ENCODE results near the gene P2RY8.
"Not testable (repeated sequence)": the region's sequence is repeated elsewhere in the genome, so short reads cannot be mapped to it uniquely, and the experiment has no call there.

P2RY8 gene

GRCh38 chrX:1451251-1451660 is 85.7 kb downstream of the P2RY8 start:
- TF ChIP-seq CTCF (IDR thresholded peaks at IDR 0.05; ENCODE audit: control insufficient read depth, extremely low read depth, insufficient read depth): no peak
- H3K4me3 ChIP-seq (ENCODE audit: low read depth, low read length): peak overlapping the region; percentile 98
- no peak for DNase-seq (ENCODE audit: low read depth)

DNA sequence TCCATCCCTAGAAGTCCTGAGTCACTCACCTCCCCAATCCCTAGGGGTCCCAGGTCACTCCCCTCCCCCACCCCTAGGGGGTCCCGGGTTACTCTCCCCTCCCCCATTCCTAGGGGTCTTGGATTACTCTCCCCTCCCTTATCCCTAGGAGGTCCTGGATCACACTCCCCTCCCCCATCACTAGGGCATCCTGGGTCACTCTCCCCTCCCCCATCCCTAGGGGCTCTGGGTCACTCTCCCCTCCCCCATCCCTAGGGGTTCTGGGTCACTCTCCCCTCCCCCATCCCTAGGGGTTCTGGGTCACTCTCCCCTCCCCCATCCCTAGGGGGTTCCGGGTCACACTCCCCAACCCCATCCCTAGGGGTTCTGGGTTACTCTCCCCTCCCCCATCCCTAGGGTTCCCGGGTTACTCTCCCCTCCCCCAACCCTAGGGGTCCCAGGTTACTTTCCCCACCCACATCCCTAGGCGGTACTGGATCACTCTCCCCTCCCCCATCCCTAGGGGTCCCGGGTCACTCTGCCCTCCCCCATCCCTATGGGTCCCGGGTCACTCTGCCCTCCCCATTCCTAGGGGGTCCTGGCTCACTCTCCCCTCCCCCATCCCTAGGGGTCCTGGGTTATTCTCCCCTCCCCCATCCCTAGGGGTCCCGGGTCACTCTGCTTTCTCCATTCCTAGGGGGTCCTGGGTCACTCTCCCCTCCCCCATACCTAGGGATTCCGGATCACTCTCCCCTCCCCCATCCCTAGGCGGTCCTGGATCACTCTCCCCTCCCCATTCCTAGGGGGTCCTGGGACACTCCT is 86.4 kb downstream of the P2RY8 start:
- H3K4me3 ChIP-seq (ENCODE audit: low read depth, low read length): no peak overlapping the region
- DNase-seq (ENCODE audit: low read depth): no peak
- no peak for TF ChIP-seq CTCF (IDR thresholded peaks at IDR 0.05; ENCODE audit: control insufficient read depth, extremely low read depth, insufficient read depth)

- TF ChIP-seq CTCF (IDR thresholded peaks at IDR 0.05; ENCODE audit: control insufficient read depth, extremely low read depth, insufficient read depth): no peak
- no peak overlapping the region for H3K4me3 ChIP-seq (ENCODE audit: low read depth, low read length)
- no peak for DNase-seq (ENCODE audit: low read depth)
Observed at GRCh38 chrX:1449823-1450149, 87.2 kb downstream of the P2RY8 start.

GRCh38 chrX:1449036-1449822 is 87.8 kb downstream of the P2RY8 start:
- TF ChIP-seq CTCF (IDR thresholded peaks at IDR 0.05; ENCODE audit: control insufficient read depth, extremely low read depth, insufficient read depth): no peak
- H3K4me3 ChIP-seq (ENCODE audit: low read depth, low read length): no peak overlapping the region
- DNase-seq (ENCODE audit: low read depth): no peak

- not testable (repeated sequence) for DNase-seq (ENCODE audit: low read depth); H3K4me3 ChIP-seq (ENCODE audit: low read depth, low read length)
Observed at GRCh38 chrX:1448573-1449001, 88.4 kb downstream of the P2RY8 start.

DNA sequence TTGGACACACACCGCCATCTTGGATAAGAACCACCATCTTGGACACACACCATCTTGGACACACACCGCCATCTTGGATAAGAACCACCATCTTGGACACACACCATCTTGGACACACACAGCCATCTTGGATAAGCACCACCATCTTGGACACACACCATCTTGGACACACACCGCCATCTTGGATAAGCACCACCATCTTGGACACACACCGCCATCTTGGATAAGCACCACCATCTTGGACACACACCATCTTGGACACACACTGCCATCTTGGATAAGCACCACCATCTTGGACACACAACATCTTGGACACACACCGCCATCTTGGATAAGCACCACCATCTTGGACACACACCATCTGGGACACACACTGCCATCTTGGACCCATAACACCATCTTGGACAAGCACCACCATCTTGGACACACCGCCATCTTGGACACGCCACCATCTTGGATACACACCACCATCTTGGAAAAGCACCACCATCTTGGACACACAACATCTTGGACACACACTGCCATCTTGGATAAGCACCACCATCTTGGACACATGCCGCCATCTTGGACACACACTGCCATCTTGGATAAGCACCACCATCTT is 88.9 kb downstream of the P2RY8 start:
- not testable (repeated sequence) for DNase-seq (ENCODE audit: low read depth); H3K4me3 ChIP-seq (ENCODE audit: low read depth, low read length)

- not testable (repeated sequence) for H3K4me3 ChIP-seq (ENCODE audit: low read depth, low read length); DNase-seq (ENCODE audit: low read depth)
Observed at GRCh38 chrX:1446984-1447968, 89.7 kb downstream of the P2RY8 start.
